ENCODE data around the gene HIVEP3.

Gene HIVEP3

DNA sequence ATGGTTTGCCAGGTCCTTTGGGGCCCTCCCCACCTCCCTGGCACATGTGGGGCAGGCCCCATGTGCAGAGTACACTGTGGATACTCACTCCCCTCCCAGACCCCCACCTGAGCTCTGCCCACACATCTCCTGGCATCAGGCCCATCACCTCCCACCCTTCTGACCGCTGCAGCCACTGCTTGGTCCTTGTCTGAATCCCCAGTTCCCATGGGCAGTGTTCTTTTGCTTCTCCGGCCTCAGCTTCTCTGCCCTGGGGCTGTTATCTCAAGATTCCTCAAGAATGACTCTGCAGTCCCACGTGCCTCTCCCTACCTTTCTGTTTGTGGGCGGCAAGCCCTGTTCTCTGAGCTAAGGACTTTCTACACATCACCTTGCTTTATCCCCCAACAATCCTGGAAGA lies 246.5 kb downstream of the HIVEP3 start:
- no peak for DNase-seq (ENCODE audit: low read depth, low spot score)
- Histone ChIP-seq H3K4me1 (ENCODE audit: control insufficient read depth, insufficient read depth, low read length) (no peaks in the 10 kb centered on the region), H3K27me3 (ENCODE audit: control insufficient read depth, insufficient read depth, low read length) (no peaks in the 10 kb centered on the region), H3K9me3 (ENCODE audit: control insufficient read depth, insufficient read depth, low read length) (no peaks in the 10 kb centered on the region), H3K27ac (ENCODE audit: low read length) (no peak overlapping the region), H3K4me3 (ENCODE audit: low read length) (no peak overlapping the region), H3K36me3 (ENCODE audit: control insufficient read depth, insufficient read depth, low read length) (no peaks in the 10 kb centered on the region)
- WGBS (ENCODE audit: insufficient coverage, insufficient read length) = no CpG with 5 or more reads among the region's 4 CpGs

DNA sequence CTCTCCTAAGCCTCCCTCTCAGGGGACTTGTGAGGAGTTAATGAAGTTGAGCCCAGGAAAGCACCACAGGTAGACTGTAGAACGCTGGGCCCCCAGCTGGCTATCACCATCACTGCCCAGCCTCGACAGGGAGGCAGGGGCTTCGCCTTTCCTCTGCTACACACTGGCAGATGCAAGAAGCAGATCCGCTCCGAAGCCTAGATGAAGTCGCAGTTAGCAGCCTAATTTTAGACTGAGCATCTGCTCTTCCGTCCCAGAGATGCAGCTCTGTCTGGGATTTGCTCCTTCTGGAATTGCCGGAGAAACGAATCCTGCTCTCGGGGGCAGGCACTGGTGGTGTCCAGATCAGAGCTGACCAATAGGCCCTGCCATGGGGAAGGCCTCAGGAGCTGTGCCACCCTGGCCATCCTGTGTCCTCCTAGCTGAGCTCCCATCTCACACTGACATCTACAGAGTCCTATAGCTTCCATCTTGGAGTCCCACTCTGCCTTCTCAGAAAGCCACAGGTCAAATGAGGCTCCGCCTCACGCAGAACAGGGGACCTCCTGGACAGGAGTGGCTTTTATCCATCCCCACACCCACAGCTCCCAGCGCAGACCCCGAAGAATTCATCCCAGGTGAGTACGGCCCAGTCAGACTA lies 247.5 kb downstream of the HIVEP3 start:
- Histone ChIP-seq H3K4me1 (ENCODE audit: control insufficient read depth, insufficient read depth, low read length) (no peaks in the 10 kb centered on the region), H3K27me3 (ENCODE audit: control insufficient read depth, insufficient read depth, low read length) (no peaks in the 10 kb centered on the region), H3K27ac (ENCODE audit: low read length) (no peak overlapping the region), H3K36me3 (ENCODE audit: control insufficient read depth, insufficient read depth, low read length) (no peaks in the 10 kb centered on the region), H3K4me3 (ENCODE audit: low read length) (no peak overlapping the region), H3K9me3 (ENCODE audit: control insufficient read depth, insufficient read depth, low read length) (no peaks in the 10 kb centered on the region)
- no peak for DNase-seq (ENCODE audit: low read depth, low spot score)
- no CpG with 5 or more reads among the region's 15 CpGs for WGBS (ENCODE audit: insufficient coverage, insufficient read length)

DNA sequence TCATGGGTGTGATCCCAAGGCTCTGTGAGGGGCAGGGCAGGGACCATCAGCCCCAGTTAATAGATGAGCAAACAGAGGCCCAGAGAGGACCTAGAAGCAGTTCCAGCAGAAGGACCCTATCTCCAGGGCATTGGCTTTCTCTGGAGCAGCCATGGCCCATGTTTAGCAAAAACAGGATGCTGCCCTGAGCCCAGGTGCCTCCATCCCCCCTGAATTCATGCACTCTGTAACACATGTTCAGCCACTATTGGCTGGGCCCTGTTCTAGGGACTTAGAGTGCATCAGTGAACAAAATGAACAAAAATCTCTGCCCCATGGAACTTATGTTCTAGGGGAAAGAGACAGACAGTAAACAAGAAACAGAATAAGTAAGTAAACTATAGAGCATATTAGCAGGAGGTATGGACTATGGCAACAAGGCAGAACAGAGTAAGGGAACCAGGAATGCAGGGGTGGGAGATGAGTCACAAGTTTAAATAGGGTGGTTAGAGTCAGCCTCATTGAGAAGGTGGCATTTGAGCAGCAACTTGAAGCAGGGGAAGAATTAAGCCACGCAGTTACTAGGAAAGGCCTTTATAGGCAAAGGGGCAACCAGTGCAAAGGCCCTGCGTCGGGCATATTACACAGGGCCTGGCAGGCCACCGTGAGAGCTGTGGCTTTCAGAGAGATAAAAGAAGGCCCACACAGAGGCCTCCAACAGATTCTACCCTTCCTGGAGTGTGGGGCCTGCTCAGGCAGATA lies 248.3 kb downstream of the HIVEP3 start:
- H3K36me3 ChIP-seq (ENCODE audit: control insufficient read depth, insufficient read depth, low read length) = no peaks in the 10 kb centered on the region
- H3K9me3 ChIP-seq (ENCODE audit: control insufficient read depth, insufficient read depth, low read length) = no peaks in the 10 kb centered on the region
- no peak overlapping the region for H3K4me3 ChIP-seq (ENCODE audit: low read length)
- H3K27ac ChIP-seq (ENCODE audit: low read length) = no peak overlapping the region
- no CpG with 5 or more reads among the region's 4 CpGs for WGBS (ENCODE audit: insufficient coverage, insufficient read length)
- DNase-seq (ENCODE audit: low read depth, low spot score) = no peak
- H3K27me3 ChIP-seq (ENCODE audit: control insufficient read depth, insufficient read depth, low read length) = no peaks in the 10 kb centered on the region
- no peaks in the 10 kb centered on the region for H3K4me1 ChIP-seq (ENCODE audit: control insufficient read depth, insufficient read depth, low read length)

DNA sequence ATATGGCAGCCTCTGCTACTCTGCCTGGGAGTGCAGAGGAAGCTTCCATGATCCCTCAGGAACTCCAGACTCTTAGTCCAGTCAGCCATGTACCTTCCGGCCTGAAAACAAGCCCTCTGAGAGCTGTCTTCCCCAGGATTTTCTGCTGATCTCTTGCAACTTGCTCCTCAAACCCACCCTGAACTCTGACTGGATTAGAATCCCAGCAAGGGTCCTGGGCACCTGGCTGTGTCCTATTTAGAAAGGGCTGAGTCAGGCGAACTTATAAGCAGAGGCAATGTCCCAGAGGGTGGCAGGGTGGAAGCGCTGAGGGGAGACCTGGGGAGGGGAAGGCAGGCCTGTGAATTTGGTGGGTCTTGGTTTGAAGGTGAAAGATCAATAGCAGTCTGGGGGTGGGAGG lies 249.8 kb downstream of the HIVEP3 start:
- no peak for DNase-seq (ENCODE audit: low read depth, low spot score)
- H3K36me3 ChIP-seq (ENCODE audit: control insufficient read depth, insufficient read depth, low read length) = no peaks in the 10 kb centered on the region
- H3K4me3 ChIP-seq (ENCODE audit: low read length) = no peak overlapping the region
- no peaks in the 10 kb centered on the region for H3K4me1 ChIP-seq (ENCODE audit: control insufficient read depth, insufficient read depth, low read length)
- no CpG with 5 or more reads among the region's 3 CpGs for WGBS (ENCODE audit: insufficient coverage, insufficient read length)
- H3K27me3 ChIP-seq (ENCODE audit: control insufficient read depth, insufficient read depth, low read length) = no peaks in the 10 kb centered on the region
- H3K9me3 ChIP-seq (ENCODE audit: control insufficient read depth, insufficient read depth, low read length) = no peaks in the 10 kb centered on the region
- no peak overlapping the region for H3K27ac ChIP-seq (ENCODE audit: low read length)

DNA sequence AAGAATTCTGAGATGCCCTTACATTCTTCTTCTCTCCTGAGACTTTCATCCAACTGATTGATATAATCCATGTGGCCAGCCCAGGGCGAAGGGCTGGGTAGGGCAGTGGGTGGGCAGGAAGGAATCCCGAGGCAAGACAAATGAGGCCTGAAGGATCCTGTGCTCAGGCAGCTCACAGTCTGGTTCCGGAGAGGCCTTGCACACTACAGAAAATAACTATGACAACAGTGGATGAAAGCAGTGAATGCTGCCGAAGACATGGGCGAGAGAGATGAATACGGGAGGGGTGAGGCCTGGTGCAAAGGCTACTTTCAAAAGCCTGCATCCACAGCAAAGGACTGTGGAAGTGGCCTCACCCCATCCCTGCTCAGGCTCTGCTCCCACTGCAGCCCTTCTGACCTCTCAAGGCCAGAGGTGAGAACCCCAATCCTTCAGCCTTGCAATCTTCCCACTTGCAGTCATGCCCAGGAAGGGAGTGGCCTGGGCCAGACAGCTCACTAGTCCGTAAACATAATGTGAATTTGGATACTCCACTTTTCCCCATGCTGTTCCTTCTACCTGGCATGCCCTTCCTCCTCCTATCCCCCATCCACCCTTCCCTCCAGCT lies 250.6 kb downstream of the HIVEP3 start:
- no peak for DNase-seq (ENCODE audit: low read depth, low spot score)
- Histone ChIP-seq H3K36me3 (ENCODE audit: control insufficient read depth, insufficient read depth, low read length) (no peaks in the 10 kb centered on the region), H3K27me3 (ENCODE audit: control insufficient read depth, insufficient read depth, low read length) (no peaks in the 10 kb centered on the region), H3K9me3 (ENCODE audit: control insufficient read depth, insufficient read depth, low read length) (no peaks in the 10 kb centered on the region), H3K4me3 (ENCODE audit: low read length) (no peak overlapping the region), H3K27ac (ENCODE audit: low read length) (no peak overlapping the region), H3K4me1 (ENCODE audit: control insufficient read depth, insufficient read depth, low read length) (no peaks in the 10 kb centered on the region)
- no CpG with 5 or more reads among the region's 7 CpGs for WGBS (ENCODE audit: insufficient coverage, insufficient read length)

DNA sequence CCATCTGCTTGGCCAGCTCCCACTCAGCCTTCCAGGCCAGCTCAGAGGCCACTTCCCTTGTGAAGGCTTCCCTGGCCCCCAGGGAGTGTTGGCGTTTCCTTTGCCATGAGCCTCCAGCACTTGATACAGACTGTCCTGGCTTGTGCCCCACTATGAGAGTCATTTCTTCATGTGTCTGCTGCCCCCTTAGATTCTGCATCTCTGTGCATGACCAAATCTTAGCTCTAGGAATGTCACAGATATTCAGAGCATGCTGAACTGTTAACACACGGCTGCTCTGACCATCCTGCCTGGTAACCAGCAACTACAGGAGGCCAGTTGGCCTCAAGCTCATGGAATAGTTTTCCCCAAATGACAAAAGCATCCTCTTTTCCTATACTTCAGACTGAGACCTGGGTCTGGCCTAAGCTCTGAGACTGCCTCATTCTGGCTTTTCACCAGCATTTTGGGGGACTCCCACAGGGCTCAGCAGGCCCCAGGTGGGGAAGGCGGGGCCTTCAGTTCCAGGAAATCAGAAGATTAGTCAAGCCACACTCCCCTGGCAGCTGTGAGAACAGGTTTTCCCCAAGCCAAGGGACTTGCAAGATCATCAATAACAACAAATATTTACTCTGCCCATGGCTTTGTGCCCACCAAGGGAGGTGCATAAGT lies 251.6 kb downstream of the HIVEP3 start:
- no peak overlapping the region for H3K27ac ChIP-seq (ENCODE audit: low read length)
- H3K27me3 ChIP-seq (ENCODE audit: control insufficient read depth, insufficient read depth, low read length) = no peaks in the 10 kb centered on the region
- no peak for DNase-seq (ENCODE audit: low read depth, low spot score)
- no peaks in the 10 kb centered on the region; the same call in 1 of the 2 replicates for H3K4me1 ChIP-seq (ENCODE audit: control insufficient read depth, insufficient read depth, low read length)
- H3K9me3 ChIP-seq (ENCODE audit: control insufficient read depth, insufficient read depth, low read length) = no peaks in the 10 kb centered on the region
- no CpG with 5 or more reads among the region's 3 CpGs for WGBS (ENCODE audit: insufficient coverage, insufficient read length)
- no peak overlapping the region for H3K4me3 ChIP-seq (ENCODE audit: low read length)
- H3K36me3 ChIP-seq (ENCODE audit: control insufficient read depth, insufficient read depth, low read length) = no peaks in the 10 kb centered on the region

DNA sequence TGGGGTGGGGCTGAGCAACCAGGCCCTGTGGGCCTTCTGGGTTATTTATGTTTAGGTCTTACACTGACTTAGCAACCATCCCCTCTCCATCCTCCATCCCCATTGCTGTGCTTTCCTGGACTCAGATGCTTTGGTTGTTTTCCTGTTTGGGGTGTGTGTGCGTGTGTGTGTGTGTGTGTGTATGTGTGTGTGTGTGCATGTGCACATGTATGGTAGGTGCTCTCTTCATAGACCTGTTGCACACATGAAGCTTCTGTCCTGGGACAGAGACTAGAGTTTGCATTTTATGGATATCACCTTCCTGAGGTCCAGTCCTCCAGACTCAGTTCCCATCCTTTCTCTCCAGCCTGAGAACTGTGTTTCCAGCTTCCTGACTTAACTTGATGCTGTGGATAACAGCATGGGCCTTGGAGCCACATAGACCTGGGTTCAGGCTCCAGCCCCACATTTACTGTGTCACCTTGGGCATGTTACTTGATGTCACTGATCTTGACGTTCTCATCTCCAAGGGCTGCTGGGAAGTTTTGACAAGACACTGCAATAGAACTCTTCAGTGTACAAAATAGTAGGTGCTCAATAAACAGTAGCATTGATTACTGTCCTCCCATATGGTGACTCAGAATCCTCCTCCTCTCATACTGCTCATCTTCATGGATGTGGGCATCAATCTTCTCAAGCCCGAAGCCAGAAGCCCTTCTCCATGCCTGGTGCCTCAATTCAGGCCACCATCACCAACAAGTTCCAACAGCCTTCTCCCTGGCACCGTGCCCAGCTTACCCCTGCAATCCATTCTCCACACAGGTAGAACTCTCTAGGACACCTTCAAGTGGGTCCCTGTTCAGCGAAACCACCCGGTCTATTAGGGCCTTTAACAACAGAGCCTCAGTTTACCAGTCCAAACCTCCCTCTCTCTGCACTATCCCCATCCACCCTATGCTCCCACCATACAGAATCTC lies 252.5 kb downstream of the HIVEP3 start:
- H3K27ac ChIP-seq (ENCODE audit: low read length) = no peak overlapping the region
- H3K27me3 ChIP-seq (ENCODE audit: control insufficient read depth, insufficient read depth, low read length) = peaks cover 5% of the 10 kb centered on the region
- WGBS (ENCODE audit: insufficient coverage, insufficient read length) = no CpG with 5 or more reads among the region's 6 CpGs
- no peaks in the 10 kb centered on the region for H3K9me3 ChIP-seq (ENCODE audit: control insufficient read depth, insufficient read depth, low read length)
- H3K4me1 ChIP-seq (ENCODE audit: control insufficient read depth, insufficient read depth, low read length) = peaks cover 2% of the 10 kb centered on the region
- no peaks in the 10 kb centered on the region for H3K36me3 ChIP-seq (ENCODE audit: control insufficient read depth, insufficient read depth, low read length)
- no peak for DNase-seq (ENCODE audit: low read depth, low spot score)
- no peak overlapping the region for H3K4me3 ChIP-seq (ENCODE audit: low read length)

DNA sequence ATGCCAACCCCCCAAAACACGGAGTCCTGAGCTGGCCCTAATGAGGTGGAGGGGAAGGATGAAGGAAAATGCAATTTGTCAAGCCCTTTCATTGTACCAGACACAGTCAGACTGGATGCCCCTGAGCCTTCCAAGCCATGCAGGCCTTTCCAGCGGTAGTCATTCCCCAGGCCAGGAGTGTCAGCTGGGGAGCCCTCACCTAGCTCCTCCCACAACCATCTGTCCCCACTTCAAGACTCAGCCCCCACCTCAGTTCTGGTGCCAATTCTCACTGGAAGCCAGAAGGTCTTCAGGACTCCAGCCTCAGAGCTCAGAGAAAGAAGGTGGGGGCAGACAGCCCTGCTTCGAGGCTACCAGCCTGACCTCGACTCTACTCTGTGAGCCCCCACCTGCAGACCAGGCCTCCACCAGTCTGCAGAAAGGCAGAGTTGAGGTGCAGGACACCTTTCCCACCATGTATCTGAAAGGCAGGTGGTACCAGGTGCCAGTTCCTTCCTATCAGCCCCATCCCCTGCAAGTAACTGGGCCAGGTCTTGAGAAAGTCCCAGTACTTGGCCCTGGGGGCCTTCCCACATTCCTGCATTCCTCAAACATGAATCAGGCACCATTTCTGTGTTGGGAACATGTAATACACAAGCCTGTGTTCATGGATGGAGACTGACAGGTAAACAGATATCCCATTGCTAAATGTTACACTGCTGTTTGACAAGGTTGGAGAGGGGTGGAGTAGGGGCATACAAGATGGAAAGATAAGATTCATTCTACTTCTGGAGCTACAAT lies 253.7 kb downstream of the HIVEP3 start:
- H3K9me3 ChIP-seq (ENCODE audit: control insufficient read depth, insufficient read depth, low read length) = no peaks in the 10 kb centered on the region
- peaks cover 2% of the 10 kb centered on the region for H3K4me1 ChIP-seq (ENCODE audit: control insufficient read depth, insufficient read depth, low read length)
- no peak overlapping the region for H3K4me3 ChIP-seq (ENCODE audit: low read length)
- no peak overlapping the region for H3K27ac ChIP-seq (ENCODE audit: low read length)
- no peaks in the 10 kb centered on the region for H3K36me3 ChIP-seq (ENCODE audit: control insufficient read depth, insufficient read depth, low read length)
- no CpG with 5 or more reads among the region's 4 CpGs for WGBS (ENCODE audit: insufficient coverage, insufficient read length)
- H3K27me3 ChIP-seq (ENCODE audit: control insufficient read depth, insufficient read depth, low read length) = peaks cover 16% of the 10 kb centered on the region
- DNase-seq (ENCODE audit: low read depth, low spot score) = no peak

DNA sequence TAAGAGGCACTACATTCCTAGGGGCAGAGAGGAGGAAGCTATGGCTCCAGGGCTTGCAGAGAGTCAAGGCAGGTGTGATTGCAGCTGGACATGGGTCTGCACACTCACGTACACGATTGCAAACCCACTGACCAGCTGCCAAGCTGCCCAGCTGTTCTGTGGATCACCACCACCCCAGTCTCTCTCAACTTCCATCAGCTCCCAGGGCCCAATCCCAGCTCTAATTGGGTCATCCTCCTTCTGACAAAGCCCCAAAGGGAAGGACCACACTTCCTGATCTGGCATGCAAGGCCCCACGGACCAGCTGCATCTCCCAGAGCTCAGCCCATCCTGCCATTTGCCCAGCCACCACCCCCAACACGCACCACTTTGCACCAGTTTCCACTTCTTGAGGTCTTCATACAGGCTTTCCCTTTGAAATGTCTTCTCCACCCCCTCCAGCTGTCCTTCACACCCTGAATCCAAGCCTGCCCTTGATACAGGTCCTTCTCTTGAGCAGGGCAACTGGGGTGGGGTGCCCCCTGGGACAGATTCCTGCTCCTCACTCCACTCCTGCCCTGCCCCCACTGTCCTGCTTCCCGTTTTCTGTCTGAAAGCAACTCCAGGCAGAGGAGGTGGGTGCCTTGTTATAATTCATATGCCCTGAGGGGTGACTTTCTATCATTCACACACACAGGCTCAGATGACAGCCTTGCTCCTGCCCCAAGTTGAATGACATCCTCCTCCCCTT lies 254.9 kb downstream of the HIVEP3 start:
- Histone ChIP-seq H3K9me3 (ENCODE audit: control insufficient read depth, insufficient read depth, low read length) (no peaks in the 10 kb centered on the region), H3K27me3 (ENCODE audit: control insufficient read depth, insufficient read depth, low read length) (peaks cover 19% of the 10 kb centered on the region), H3K27ac (ENCODE audit: low read length) (no peak overlapping the region), H3K4me1 (ENCODE audit: control insufficient read depth, insufficient read depth, low read length) (peaks cover 2% of the 10 kb centered on the region), H3K4me3 (ENCODE audit: low read length) (no peak overlapping the region), H3K36me3 (ENCODE audit: control insufficient read depth, insufficient read depth, low read length) (no peaks in the 10 kb centered on the region)
- WGBS (ENCODE audit: insufficient coverage, insufficient read length) = no CpG with 5 or more reads among the region's 5 CpGs
- no peak for DNase-seq (ENCODE audit: low read depth, low spot score)

Measured in iPS DF 6.9 (cell line).